ENCODE measurements around the gene GPR137. TPM values are rescaled to one million over a fixed set of nuclear protein-coding genes. Genes with fewer than 3 reads are reported as not detected.

Gene GPR137
- total and polyA plus RNA-seq, 7 donors = 12.2 to 35.0 (median 17.4) TPM

DNA sequence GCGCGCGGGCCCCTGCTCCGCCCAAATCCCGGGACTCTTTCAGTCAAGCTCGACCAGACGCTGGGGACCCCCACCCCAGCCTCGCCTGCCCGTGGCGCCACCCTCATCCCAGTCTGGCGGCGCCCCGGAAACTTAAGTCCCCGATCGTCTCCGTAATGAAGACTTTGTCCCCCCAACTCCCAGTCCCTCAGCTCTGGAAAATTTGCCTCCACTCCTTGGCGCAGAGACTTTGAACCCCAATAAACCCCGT, 34.0 kb upstream of the GPR137 start:
- peaks cover 0 to 47% (median 32%) of the 10 kb centered on the region in 4 donors for H3K4me1 ChIP-seq
- H3K36me3 ChIP-seq = peaks cover 7 to 22% (median 14%) of the 10 kb centered on the region in 4 donors
- H3K9me3 ChIP-seq = no peaks in the 10 kb centered on the region
- H3K27ac ChIP-seq = peak overlapping the region; percentile 73 to 85 (median 79)
- intact Hi-C loops (cut with DNase I) = loop anchor here (1.0 kb wide), 1 partner anchor 18 kb away; no protein-coding TSS in a partner anchor
- TF ChIP-seq, protein P1, sequence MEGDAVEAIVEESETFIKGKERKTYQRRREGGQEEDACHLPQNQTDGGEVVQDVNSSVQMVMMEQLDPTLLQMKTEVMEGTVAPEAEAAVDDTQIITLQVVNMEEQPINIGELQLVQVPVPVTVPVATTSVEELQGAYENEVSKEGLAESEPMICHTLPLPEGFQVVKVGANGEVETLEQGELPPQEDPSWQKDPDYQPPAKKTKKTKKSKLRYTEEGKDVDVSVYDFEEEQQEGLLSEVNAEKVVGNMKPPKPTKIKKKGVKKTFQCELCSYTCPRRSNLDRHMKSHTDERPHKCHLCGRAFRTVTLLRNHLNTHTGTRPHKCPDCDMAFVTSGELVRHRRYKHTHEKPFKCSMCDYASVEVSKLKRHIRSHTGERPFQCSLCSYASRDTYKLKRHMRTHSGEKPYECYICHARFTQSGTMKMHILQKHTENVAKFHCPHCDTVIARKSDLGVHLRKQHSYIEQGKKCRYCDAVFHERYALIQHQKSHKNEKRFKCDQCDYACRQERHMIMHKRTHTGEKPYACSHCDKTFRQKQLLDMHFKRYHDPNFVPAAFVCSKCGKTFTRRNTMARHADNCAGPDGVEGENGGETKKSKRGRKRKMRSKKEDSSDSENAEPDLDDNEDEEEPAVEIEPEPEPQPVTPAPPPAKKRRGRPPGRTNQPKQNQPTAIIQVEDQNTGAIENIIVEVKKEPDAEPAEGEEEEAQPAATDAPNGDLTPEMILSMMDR (IDR thresholded peaks at IDR 0.05) = no peak
- TF ChIP-seq EP300 (IDR thresholded peaks at IDR 0.05) (no peak), POLR2AphosphoS5 (IDR thresholded peaks at IDR 0.05) (no peak), POLR2A (IDR thresholded peaks at IDR 0.05) (no peak)
- WGBS, 2 donors = 0 to 1% methylated on average over 18 of the region's 18 CpGs
- no peak for DNase-seq
- peak overlapping the region; percentile 68 to 93 (median 79) for H3K4me3 ChIP-seq
- H3K27me3 ChIP-seq = no peaks in the 10 kb centered on the region

- Histone ChIP-seq H3K27me3 (no peaks in the 10 kb centered on the region), H3K4me1 (peaks cover 0 to 43% (median 32%) of the 10 kb centered on the region in 4 donors), H3K27ac (peak overlapping the region; percentile 73 to 85 (median 79)), H3K4me3 (peak overlapping the region; percentile 68 to 93 (median 79)), H3K36me3 (peaks cover 7 to 27% (median 15%) of the 10 kb centered on the region in 4 donors), H3K9me3 (no peaks in the 10 kb centered on the region)
- 3 to 5% methylated on average over 23 of the region's 23 CpGs for WGBS, 2 donors
- TF ChIP-seq, protein P1 (IDR thresholded peaks at IDR 0.05) = peak; percentile 13 to 41 (median 34)
- no peak for TF ChIP-seq EP300 (IDR thresholded peaks at IDR 0.05)
- TF ChIP-seq POLR2AphosphoS5 (IDR thresholded peaks at IDR 0.05) = no peak
- peak in 1 of 2 donors; percentile 49 for TF ChIP-seq POLR2A (IDR thresholded peaks at IDR 0.05)
- peak; percentile 77 for DNase-seq
- intact Hi-C loops (cut with DNase I) = loop anchor here (1.0 kb wide), 1 partner anchor 17 kb away; no protein-coding TSS in a partner anchor
Measured at GRCh38 chr11:64252003-64252872, 33.4 kb upstream of the GPR137 start.

- no peak for DNase-seq
- 59 to 72% methylated on average over 8 of the region's 8 CpGs for WGBS, 2 donors
- Histone ChIP-seq H3K27me3 (no peaks in the 10 kb centered on the region), H3K4me1 (peaks cover 0 to 35% (median 26%) of the 10 kb centered on the region in 4 donors), H3K27ac (peak overlapping the region in 2 of 4 donors; percentile 79 to 85), H3K36me3 (peaks cover 7 to 31% (median 18%) of the 10 kb centered on the region in 4 donors), H3K4me3 (peak overlapping the region in 1 of 4 donors; percentile 83), H3K9me3 (no peaks in the 10 kb centered on the region)
- intact Hi-C loops (cut with DNase I) = no loop called here
- no peak for TF ChIP-seq POLR2A (IDR thresholded peaks at IDR 0.05)
- no peak for TF ChIP-seq POLR2AphosphoS5 (IDR thresholded peaks at IDR 0.05)
- TF ChIP-seq EP300 (IDR thresholded peaks at IDR 0.05) = no peak
- TF ChIP-seq, protein P1 (IDR thresholded peaks at IDR 0.05) = no peak
Measured at GRCh38 chr11:64253043-64253442, 32.6 kb upstream of the GPR137 start.

DNA sequence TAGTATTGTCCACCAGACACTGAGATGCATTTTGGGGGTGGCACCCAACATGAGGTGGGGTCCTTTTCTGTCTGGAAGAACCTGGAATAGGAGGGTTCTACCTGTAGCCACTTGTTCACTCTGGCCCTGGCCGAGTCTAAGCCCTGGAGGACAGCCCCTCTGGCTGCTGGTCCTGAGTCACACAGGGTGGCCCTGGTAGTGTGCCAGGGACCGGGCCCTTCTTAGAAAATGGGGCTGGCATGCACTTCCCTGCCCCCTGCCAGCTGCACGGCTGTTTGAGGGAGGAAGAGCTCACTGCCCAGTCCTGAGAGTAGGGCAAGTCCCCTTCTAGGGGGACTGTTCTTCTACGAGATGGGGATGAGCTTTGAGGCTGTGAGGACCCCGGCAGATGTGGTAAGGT, 32.2 kb upstream of the GPR137 start:
- H3K4me3 ChIP-seq = no peak overlapping the region
- H3K27me3 ChIP-seq = no peaks in the 10 kb centered on the region
- H3K4me1 ChIP-seq = peaks cover 0 to 34% (median 25%) of the 10 kb centered on the region in 4 donors
- no peak for DNase-seq
- H3K36me3 ChIP-seq = peaks cover 7 to 35% (median 22%) of the 10 kb centered on the region in 4 donors
- H3K27ac ChIP-seq = no peak overlapping the region
- 70 to 71% methylated on average over 5 of the region's 5 CpGs for WGBS, 2 donors
- TF ChIP-seq POLR2A (IDR thresholded peaks at IDR 0.05) = no peak
- no peak for TF ChIP-seq EP300 (IDR thresholded peaks at IDR 0.05)
- TF ChIP-seq, protein P1 (IDR thresholded peaks at IDR 0.05) = no peak
- no peak for TF ChIP-seq POLR2AphosphoS5 (IDR thresholded peaks at IDR 0.05)
- intact Hi-C loops (cut with DNase I) = no loop called here
- no peaks in the 10 kb centered on the region for H3K9me3 ChIP-seq
